Sigmoid colon (tissue), 4 donors: Measurements from ENCODE around the gene CDK14.

Experiments used
- EP300 ChIP-seq, 4 donors: sonication (generic); formaldehyde crosslinking; IDR thresholded peaks; one replicate each; pipeline ENCODE4 v1.6.1; 2017; ENCODE audit warnings: antibody characterized with exemption in 4 of 4
- POLR2A ChIP-seq, 2 donors: fragments of 450-650 bp; IDR thresholded peaks; one replicate each; pipeline ENCODE4 v1.6.1; 2016; ENCODE audit warnings: antibody characterized with exemption in 2 of 2, mild to moderate bottlenecking in 2 of 2, moderate library complexity in 2 of 2
- POLR2AphosphoS5 ChIP-seq, 4 donors: sonication (generic); formaldehyde crosslinking; IDR thresholded peaks; one replicate each; pipeline ENCODE4 v1.6.1; 2017; ENCODE audit warnings: antibody characterized with exemption in 4 of 4
- TF ChIP-seq, protein P1 (sequence below), 4 experiments: fragments of 450-650 bp in 3 of 4; fragments of 200-600 bp in 1 of 4; IDR thresholded peaks; one replicate each; pipeline ENCODE4 v1.5.1; 2016 to 2019; ENCODE audit warnings: antibody characterized with exemption in 4 of 4, mild to moderate bottlenecking in 3 of 4, moderate library complexity in 2 of 4

DNA sequence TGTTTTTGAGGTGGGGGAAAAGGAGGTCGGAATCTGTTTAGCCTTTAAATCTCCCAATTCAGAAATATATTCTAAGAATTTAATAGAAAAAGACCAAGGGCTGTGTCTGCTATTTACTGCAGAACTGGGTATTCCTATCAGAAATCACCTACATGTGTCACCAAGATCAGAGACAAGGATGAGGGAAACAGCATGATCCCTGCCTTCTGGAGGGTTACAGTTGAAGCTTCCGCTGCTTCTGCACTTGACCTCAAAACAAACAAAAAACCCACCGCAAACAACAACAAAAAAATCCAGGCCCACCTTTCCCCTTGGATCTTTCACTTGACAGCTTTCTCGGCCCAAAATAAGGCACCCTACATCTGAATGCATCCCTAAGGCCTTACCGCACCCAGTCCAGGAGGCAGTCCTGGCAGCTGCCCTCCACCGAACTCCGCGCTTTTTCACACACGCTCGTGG is 750 bp upstream of the CDK14 start:
- TF ChIP-seq, protein P1, sequence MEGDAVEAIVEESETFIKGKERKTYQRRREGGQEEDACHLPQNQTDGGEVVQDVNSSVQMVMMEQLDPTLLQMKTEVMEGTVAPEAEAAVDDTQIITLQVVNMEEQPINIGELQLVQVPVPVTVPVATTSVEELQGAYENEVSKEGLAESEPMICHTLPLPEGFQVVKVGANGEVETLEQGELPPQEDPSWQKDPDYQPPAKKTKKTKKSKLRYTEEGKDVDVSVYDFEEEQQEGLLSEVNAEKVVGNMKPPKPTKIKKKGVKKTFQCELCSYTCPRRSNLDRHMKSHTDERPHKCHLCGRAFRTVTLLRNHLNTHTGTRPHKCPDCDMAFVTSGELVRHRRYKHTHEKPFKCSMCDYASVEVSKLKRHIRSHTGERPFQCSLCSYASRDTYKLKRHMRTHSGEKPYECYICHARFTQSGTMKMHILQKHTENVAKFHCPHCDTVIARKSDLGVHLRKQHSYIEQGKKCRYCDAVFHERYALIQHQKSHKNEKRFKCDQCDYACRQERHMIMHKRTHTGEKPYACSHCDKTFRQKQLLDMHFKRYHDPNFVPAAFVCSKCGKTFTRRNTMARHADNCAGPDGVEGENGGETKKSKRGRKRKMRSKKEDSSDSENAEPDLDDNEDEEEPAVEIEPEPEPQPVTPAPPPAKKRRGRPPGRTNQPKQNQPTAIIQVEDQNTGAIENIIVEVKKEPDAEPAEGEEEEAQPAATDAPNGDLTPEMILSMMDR (IDR thresholded peaks at IDR 0.05), result no peak
- TF ChIP-seq POLR2AphosphoS5 (IDR thresholded peaks at IDR 0.05) (no peak), EP300 (IDR thresholded peaks at IDR 0.05) (no peak), POLR2A (IDR thresholded peaks at IDR 0.05) (no peak)
